Muscle layer of duodenum (tissue), 2 donors: Measurements from ENCODE around the gene ASS1.

Experiments
- H3K27ac ChIP-seq: one replicate; pipeline ENCODE4 v1.7.0; 2013; ENCODE audit warnings: mild to moderate bottlenecking, low read length
- H3K27me3 ChIP-seq: one replicate; pipeline ENCODE4 v1.7.0; 2013; ENCODE audit warnings: low read depth, mild to moderate bottlenecking, control low read depth, low read length
- H3K36me3 ChIP-seq, 2 donors: one replicate each; pipeline ENCODE4 v1.7.0; 2013; ENCODE audit warnings: low read length in 2 of 2, control low read depth in 1 of 2, mild to moderate bottlenecking in 1 of 2; ENCODE audit not compliant: insufficient read depth in 2 of 2, control insufficient read depth in 1 of 2
- H3K4me1 ChIP-seq, 2 donors: one replicate each; pipeline ENCODE4 v1.7.0; 2013; ENCODE audit warnings: low read length in 2 of 2, mild to moderate bottlenecking in 2 of 2, control low read depth in 1 of 2, moderate library complexity in 1 of 2; ENCODE audit not compliant: insufficient read depth in 2 of 2, control insufficient read depth in 1 of 2
- H3K4me3 ChIP-seq, 2 donors: one replicate each; pipeline ENCODE4 v1.7.0; 2013; ENCODE audit warnings: low read length in 2 of 2, low read depth in 1 of 2, mild to moderate bottlenecking in 1 of 2
- H3K9me3 ChIP-seq, 2 donors: one replicate each; pipeline ENCODE4 v1.7.0; 2013; ENCODE audit warnings: low read length in 2 of 2, control low read depth in 1 of 2, mild to moderate bottlenecking in 1 of 2; ENCODE audit not compliant: control insufficient read depth in 1 of 2
- donor health status: healthy.

The ASS1 gene

DNA sequence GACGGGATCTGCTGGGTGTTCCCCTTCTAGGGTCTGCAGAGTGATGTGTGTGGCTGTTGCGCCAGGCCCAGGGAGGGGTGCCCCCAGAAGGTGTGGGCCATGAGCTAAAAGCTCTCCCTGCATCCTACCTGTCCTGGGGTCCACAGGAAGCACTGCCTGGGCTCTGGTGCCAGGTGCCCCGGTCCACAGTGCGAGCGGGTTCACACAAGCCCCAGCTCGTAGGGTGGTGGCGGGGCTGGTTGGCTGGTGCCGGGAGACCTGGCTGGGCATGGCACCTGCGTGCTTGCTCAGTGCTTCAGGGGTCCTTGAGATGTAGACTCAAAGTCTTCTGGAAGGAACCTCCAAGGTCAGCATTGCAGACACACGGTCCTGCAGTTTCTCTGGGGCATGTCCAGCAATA is 25.5 kb downstream of the ASS1 start:
- H3K36me3 ChIP-seq = peaks cover 0 to 27% of the 10 kb centered on the region in 2 donors
- H3K4me3 ChIP-seq = no peak overlapping the region
- H3K27ac ChIP-seq = no peak overlapping the region
- no peaks in the 10 kb centered on the region for H3K4me1 ChIP-seq
- H3K27me3 ChIP-seq = no peaks in the 10 kb centered on the region
- H3K9me3 ChIP-seq = no peaks in the 10 kb centered on the region

- no peaks in the 10 kb centered on the region for H3K9me3 ChIP-seq
- no peak overlapping the region for H3K4me3 ChIP-seq
- H3K4me1 ChIP-seq = no peaks in the 10 kb centered on the region
- peaks cover 0 to 21% of the 10 kb centered on the region in 2 donors for H3K36me3 ChIP-seq
- H3K27me3 ChIP-seq = no peaks in the 10 kb centered on the region
- no peak overlapping the region for H3K27ac ChIP-seq
Observed at GRCh38 chr9:130470950-130471349, 26.2 kb downstream of the ASS1 start.

DNA sequence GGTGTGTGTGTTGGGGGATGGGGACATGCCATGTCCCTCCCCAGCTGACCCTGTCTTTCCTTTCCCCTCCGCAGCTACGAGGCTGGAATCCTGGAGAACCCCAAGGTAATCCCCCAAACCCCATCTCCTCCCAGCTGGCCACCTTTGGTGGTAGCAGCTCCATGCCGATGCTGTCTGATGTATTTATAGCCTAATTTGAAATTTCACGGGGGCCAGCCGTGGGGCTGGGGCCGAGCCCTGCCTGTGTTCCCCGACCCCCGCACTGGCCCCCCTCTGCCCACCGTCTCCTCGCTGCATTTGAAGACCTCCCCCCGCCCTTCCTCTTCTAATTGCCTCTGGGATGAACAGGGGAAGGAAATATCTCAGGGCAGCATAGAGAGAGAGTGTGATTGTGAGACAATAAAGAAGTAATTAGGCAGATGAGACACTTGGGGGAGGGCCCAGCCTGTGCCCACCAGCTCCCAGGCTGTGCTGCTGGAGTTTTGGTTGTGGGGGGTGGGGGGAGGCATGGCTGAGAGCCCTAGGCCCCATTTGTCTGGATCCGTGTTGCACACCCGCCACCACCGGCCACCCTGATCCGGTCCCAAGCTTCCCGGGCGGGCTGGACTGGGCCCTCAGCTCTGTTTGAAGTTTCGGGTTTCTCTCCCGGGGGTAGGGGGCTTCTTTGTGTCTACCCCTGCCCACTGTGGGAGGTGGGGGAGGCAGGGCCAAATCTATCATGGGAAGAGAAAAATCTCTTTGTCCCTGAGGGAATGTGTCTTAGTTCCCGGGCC is 26.8 kb downstream of the ASS1 start:
- Histone ChIP-seq H3K27me3 (no peaks in the 10 kb centered on the region), H3K4me1 (no peaks in the 10 kb centered on the region), H3K36me3 (peaks cover 0 to 15% of the 10 kb centered on the region in 2 donors)

GRCh38 chr9:130472184-130472705 is 27.5 kb downstream of the ASS1 start:
- no peak overlapping the region for H3K4me3 ChIP-seq
- H3K27ac ChIP-seq = no peak overlapping the region
- H3K36me3 ChIP-seq = peaks cover 0 to 19% of the 10 kb centered on the region in 2 donors
- no peaks in the 10 kb centered on the region for H3K9me3 ChIP-seq
- H3K27me3 ChIP-seq = no peaks in the 10 kb centered on the region
- H3K4me1 ChIP-seq = no peaks in the 10 kb centered on the region

More for the DNA sequence above, 26.8 kb downstream of the ASS1 start:
- Histone ChIP-seq H3K4me3 (no peak overlapping the region), H3K27ac (no peak overlapping the region), H3K9me3 (no peaks in the 10 kb centered on the region)

DNA sequence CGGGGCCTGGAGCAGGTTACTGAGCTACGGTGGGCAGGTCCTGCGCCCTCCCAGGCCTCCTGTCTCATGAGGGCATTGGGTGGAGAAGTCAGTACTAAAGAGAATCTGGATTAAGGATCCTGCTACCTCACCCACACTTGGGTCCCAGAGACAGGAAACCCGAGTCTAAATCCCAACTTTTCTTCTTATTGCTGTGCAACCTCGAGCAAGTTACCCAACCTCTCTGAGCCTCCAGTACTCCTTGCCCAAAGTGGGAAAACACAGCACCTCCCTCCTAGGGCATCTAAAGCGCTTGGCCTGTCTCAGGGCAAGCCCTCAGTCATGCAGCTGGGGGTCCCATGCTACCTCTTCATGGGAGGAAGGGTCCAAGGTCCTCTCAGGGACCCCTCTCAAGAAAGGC is 28.2 kb downstream of the ASS1 start:
- Histone ChIP-seq H3K36me3 (peaks cover 0 to 23% of the 10 kb centered on the region in 2 donors), H3K4me3 (no peak overlapping the region), H3K9me3 (no peaks in the 10 kb centered on the region), H3K27me3 (no peaks in the 10 kb centered on the region), H3K4me1 (no peaks in the 10 kb centered on the region), H3K27ac (no peak overlapping the region)

GRCh38 chr9:130473566-130473965 is 28.8 kb downstream of the ASS1 start:
- no peak overlapping the region for H3K4me3 ChIP-seq

DNA sequence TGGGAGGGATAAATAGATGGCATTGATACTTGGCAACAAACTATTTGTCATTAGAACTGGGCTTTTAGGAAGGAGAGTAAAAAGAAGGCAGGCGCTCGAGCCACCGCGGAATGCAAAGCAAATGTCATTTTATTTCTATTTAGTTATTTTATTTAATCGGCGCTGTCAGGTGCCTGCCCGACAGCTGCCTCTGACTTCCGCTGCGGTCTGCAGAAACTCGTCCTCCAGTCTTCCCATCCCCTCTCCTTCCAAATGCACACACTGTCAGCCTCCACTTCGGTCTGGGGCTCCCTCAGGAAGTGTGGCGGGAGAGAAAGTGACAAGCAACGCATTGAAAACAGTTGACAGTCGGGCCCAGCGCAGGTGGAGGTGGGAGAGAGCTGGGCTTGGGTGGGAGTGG is 29.3 kb downstream of the ASS1 start:
- H3K4me3 ChIP-seq = no peak overlapping the region
- no peak overlapping the region for H3K27ac ChIP-seq
- H3K4me1 ChIP-seq = no peaks in the 10 kb centered on the region
- H3K36me3 ChIP-seq = peaks cover 0 to 23% of the 10 kb centered on the region in 2 donors
- H3K27me3 ChIP-seq = no peaks in the 10 kb centered on the region
- H3K9me3 ChIP-seq = no peaks in the 10 kb centered on the region

More at GRCh38 chr9:130473566-130473965, 28.8 kb downstream of the ASS1 start:
- no peaks in the 10 kb centered on the region for H3K27me3 ChIP-seq
- H3K27ac ChIP-seq = no peak overlapping the region
- no peaks in the 10 kb centered on the region for H3K4me1 ChIP-seq
- peaks cover 0 to 23% of the 10 kb centered on the region in 2 donors for H3K36me3 ChIP-seq
- H3K9me3 ChIP-seq = no peaks in the 10 kb centered on the region

- Histone ChIP-seq H3K36me3 (peaks cover 0 to 30% of the 10 kb centered on the region in 2 donors), H3K27ac (no peak overlapping the region), H3K27me3 (no peaks in the 10 kb centered on the region), H3K4me1 (no peaks in the 10 kb centered on the region), H3K9me3 (no peaks in the 10 kb centered on the region), H3K4me3 (no peak overlapping the region)
Observed at GRCh38 chr9:130476151-130476730, 31.5 kb downstream of the ASS1 start.

DNA sequence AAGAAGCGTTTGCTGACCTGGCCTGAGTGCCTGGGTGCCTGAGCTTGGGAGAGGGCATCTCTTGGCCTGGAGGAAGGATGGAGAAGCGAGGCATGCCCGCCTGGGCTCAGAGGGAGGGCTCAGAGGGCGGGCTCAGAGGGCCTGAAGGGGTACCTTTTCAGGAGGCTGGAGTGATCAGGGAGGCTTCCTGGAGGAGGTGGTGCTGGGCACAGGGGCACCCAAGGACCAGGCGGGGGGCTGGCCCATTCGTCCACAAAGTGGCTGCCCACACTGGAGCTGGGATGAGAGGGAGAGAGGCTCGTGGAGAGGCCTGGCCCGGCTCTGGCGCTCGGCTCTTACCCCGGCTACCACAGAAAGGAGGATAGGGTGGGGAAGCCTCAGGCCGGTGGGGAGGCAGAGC is 32.8 kb downstream of the ASS1 start:
- Histone ChIP-seq H3K36me3 (peaks cover 0 to 28% of the 10 kb centered on the region in 2 donors), H3K27me3 (no peaks in the 10 kb centered on the region)

GRCh38 chr9:130478152-130478551 is 33.4 kb downstream of the ASS1 start:
- H3K27ac ChIP-seq = no peak overlapping the region
- H3K36me3 ChIP-seq = peaks cover 0 to 28% of the 10 kb centered on the region in 2 donors
- no peaks in the 10 kb centered on the region for H3K27me3 ChIP-seq
- no peaks in the 10 kb centered on the region for H3K9me3 ChIP-seq
- no peak overlapping the region for H3K4me3 ChIP-seq
- no peaks in the 10 kb centered on the region for H3K4me1 ChIP-seq

More for the DNA sequence above, 32.8 kb downstream of the ASS1 start:
- H3K4me3 ChIP-seq = no peak overlapping the region
- no peaks in the 10 kb centered on the region for H3K4me1 ChIP-seq
- no peaks in the 10 kb centered on the region for H3K9me3 ChIP-seq
- no peak overlapping the region for H3K27ac ChIP-seq

DNA sequence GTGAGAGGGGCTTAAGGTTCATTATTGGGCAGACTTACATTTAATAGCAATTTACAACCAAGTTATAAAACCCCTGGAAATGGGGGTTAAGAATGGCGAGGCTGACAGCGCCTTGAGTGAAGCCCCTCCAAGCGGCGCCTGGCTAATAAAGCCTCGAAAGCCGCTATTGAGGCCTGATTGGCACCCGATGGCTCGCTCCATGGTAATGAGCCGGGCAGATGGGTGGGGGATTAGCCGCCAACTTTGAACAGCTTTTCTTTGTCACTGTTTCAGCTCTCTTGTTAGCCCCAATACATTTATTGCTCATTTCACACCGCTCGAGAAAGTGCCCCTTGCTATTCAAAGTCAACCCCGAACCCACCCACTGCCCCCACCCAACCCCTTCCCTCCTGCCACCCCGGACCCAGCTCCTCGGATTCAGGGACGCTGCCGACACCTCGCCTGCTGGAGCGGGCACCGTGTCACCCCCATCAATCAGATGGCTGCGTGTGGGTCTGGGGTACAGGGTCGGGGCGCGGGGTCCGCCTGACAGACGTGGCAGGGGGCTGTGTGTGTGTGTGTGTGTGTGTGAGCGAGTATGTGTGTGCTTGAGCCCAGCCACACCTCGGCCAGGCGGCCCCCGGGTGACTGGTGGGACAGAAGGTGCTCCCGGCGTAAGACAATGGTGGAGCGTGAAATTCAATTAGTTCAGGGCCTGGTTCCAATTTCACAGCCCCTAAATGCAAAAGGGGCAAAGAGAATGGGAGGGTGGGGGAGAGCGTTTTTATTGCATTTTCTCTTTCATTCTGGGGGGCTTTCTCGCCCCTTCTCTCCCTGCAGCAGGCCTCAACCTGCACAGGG is 34.2 kb downstream of the ASS1 start:
- Histone ChIP-seq H3K27me3 (no peaks in the 10 kb centered on the region), H3K36me3 (peaks cover 0 to 28% of the 10 kb centered on the region in 2 donors), H3K9me3 (no peaks in the 10 kb centered on the region), H3K27ac (no peak overlapping the region), H3K4me1 (no peaks in the 10 kb centered on the region), H3K4me3 (no peak overlapping the region)
